Measurements from ENCODE around the gene CRIM1. TPM values are rescaled to one million over a fixed set of nuclear protein-coding genes. Genes with fewer than 3 reads are reported as not detected.

CRIM1 gene
- total and polyA plus RNA-seq, 3 experiments from 2014 or later, result 2.5 to 11.1 (median 10.7) TPM

DNA sequence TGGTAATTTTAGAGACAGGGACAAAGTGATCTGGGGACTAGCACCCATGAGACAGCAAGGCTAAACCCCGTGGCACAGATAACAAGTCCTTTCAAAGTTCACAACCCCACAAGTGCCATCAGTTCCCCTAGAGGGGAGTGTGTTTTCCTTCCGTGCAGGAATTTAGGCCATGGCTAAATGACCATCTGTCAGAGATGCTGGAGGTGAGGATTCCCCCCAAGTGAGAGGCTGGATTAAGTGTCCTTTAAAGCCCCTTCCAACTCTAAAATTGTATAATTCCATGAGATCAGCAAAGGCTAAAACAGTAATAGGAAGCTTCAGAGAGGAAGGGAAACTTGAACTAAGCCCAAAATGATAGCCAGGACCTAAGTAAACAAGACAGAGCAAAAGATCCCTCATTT lies 233.7 kb downstream of the CRIM1 start:
- Mint-ChIP-seq H3K27ac (peak overlapping the region in 2 of 8 donors; percentile 34 to 92), H3K4me1 (peaks cover 28 to 41% (median 33%) of the 10 kb centered on the region in 3 donors), H3K4me3 (no peak overlapping the region), H3K27me3 (no peaks in the 10 kb centered on the region), H3K36me3 (peaks cover 7 to 50% (median 15%) of the 10 kb centered on the region in 3 donors), H3K9me3 (no peaks in the 10 kb centered on the region)
- ChIA-PET POLR2A (no interaction called here), CTCF (no interaction called here)
- no peaks in the 10 kb centered on the region for H3K27me3 ChIP-seq (ENCODE audit: insufficient read depth, low read length, poor library complexity, severe bottlenecking)
- peaks cover 6% of the 10 kb centered on the region for H3K36me3 ChIP-seq (ENCODE audit: insufficient read depth, low read length)
- H3K9me3 ChIP-seq (ENCODE audit: low read length), result no peaks in the 10 kb centered on the region
- no peaks in the 10 kb centered on the region for H3K4me1 ChIP-seq (ENCODE audit: insufficient read depth, low read length)
- no peak for DNase-seq
- H3K27ac ChIP-seq (ENCODE audit: low read depth, low read length), result no peak overlapping the region
- no peak overlapping the region for H3K4me3 ChIP-seq (ENCODE audit: low read length)

DNA sequence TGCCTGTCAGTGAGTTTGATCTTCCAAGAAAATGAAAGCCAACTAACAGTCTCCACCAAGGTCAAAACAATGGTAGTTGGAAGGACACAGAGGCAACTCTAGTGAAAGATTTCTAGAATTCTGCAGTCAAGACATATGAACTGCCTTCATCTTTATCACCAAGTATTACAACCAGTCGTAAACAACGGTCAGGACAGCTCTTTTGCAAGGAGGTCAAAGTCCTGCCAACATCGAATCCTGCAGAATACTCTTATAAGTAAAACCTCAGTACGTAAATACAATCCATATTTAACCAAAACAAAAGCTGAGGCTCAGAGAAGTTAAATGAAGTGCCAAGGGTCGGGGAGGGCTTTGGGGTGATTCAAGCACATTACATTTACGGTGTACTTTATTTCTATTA lies 239.3 kb downstream of the CRIM1 start:
- H3K36me3 ChIP-seq (ENCODE audit: insufficient read depth, low read length), result peaks cover 6% of the 10 kb centered on the region
- no peaks in the 10 kb centered on the region for H3K9me3 ChIP-seq (ENCODE audit: low read length)
- H3K27me3 ChIP-seq (ENCODE audit: insufficient read depth, low read length, poor library complexity, severe bottlenecking), result no peaks in the 10 kb centered on the region
- peaks cover 12% of the 10 kb centered on the region for H3K4me1 ChIP-seq (ENCODE audit: insufficient read depth, low read length)
- CTCF ChIA-PET, result no interaction called here
- peaks cover 2 to 17% (median 3%) of the 10 kb centered on the region in 3 donors for H3K36me3 Mint-ChIP-seq
- no peak overlapping the region for H3K27ac Mint-ChIP-seq
- H3K9me3 Mint-ChIP-seq, result no peaks in the 10 kb centered on the region
- H3K4me3 ChIP-seq (ENCODE audit: low read length), result no peak overlapping the region
- peak overlapping the region in 1 of 7 donors; percentile 20 for H3K4me3 Mint-ChIP-seq
- peaks cover 55 to 64% (median 58%) of the 10 kb centered on the region in 3 donors for H3K4me1 Mint-ChIP-seq
- no peaks in the 10 kb centered on the region for H3K27me3 Mint-ChIP-seq
- no peak overlapping the region for H3K27ac ChIP-seq (ENCODE audit: low read depth, low read length)
- POLR2A ChIA-PET, result no interaction called here
- DNase-seq, result no peak

DNA sequence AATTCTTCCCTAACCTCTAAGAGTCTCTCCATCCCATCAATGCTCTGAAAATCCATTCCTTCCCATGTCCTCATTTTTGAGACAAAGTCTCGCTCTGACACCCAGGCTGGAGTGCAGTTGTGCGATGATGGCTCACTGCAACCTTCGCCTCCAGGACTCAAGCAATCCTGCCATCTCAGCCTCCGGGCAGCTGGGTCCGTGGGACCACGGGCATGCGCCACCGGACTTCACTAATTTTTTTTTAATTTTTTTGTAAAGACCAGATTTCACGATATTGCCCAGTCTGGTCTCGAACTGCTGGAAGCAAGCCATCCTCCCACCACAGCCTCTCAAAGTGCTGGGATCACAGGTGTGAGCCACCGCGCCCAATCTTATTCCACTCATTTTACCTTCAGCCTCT lies 240.8 kb downstream of the CRIM1 start:
- H3K9me3 ChIP-seq (ENCODE audit: low read length), result no peaks in the 10 kb centered on the region
- H3K36me3 ChIP-seq (ENCODE audit: insufficient read depth, low read length), result no peaks in the 10 kb centered on the region
- H3K4me1 ChIP-seq (ENCODE audit: insufficient read depth, low read length), result peaks cover 12% of the 10 kb centered on the region
- no peaks in the 10 kb centered on the region for H3K9me3 Mint-ChIP-seq
- ChIA-PET CTCF (no interaction called here), POLR2A (no interaction called here)
- peak overlapping the region in 1 of 8 donors; percentile 89 for H3K27ac Mint-ChIP-seq
- DNase-seq, result no peak
- H3K27ac ChIP-seq (ENCODE audit: low read depth, low read length), result no peak overlapping the region
- no peaks in the 10 kb centered on the region for H3K27me3 Mint-ChIP-seq
- peaks cover 49 to 56% (median 50%) of the 10 kb centered on the region in 3 donors for H3K4me1 Mint-ChIP-seq
- H3K36me3 Mint-ChIP-seq, result peaks cover 0 to 5% (median 3%) of the 10 kb centered on the region in 3 donors
- H3K4me3 Mint-ChIP-seq, result peak overlapping the region; percentile 87 to 98 (median 95)
- no peaks in the 10 kb centered on the region for H3K27me3 ChIP-seq (ENCODE audit: insufficient read depth, low read length, poor library complexity, severe bottlenecking)
- no peak overlapping the region for H3K4me3 ChIP-seq (ENCODE audit: low read length)

DNA sequence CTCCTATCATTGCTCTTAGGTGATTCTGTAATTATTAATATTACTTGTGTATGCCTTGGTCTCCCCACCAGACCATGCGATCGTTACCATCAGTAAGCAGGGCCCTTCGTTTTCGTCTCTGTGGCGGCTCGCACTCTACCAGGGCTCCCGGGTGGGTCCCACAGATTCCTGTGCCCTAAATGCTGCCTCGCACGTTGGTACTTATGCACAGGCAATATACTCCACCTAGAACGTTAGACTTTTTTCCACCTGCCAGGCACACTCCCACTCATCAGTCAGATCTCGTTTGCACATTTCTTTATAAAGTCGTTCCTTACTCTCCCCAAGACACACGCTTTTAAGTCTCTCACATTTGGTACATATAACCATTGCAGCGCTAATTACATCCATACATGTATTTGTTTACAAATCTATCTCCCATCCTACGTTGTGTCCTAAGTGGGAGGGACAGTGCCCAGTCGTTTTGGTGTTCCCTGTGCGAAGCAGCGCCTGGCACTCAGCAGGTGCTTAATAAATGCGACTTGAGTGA lies 241.5 kb downstream of the CRIM1 start:
- Histone ChIP-seq H3K27me3 (ENCODE audit: insufficient read depth, low read length, poor library complexity, severe bottlenecking) (no peaks in the 10 kb centered on the region), H3K4me1 (ENCODE audit: insufficient read depth, low read length) (peaks cover 12% of the 10 kb centered on the region), H3K4me3 (ENCODE audit: low read length) (peak overlapping the region; percentile 59), H3K27ac (ENCODE audit: low read depth, low read length) (peak overlapping the region; percentile 38), H3K9me3 (ENCODE audit: low read length) (no peaks in the 10 kb centered on the region), H3K36me3 (ENCODE audit: insufficient read depth, low read length) (no peaks in the 10 kb centered on the region)
- DNase-seq, result no peak
- Mint-ChIP-seq H3K36me3 (peaks cover 0 to 5% (median 3%) of the 10 kb centered on the region in 3 donors), H3K9me3 (no peaks in the 10 kb centered on the region), H3K4me1 (peaks cover 42 to 51% (median 44%) of the 10 kb centered on the region in 3 donors), H3K27me3 (no peaks in the 10 kb centered on the region), H3K27ac (peak overlapping the region in 6 of 8 donors; percentile 59 to 89 (median 86)), H3K4me3 (peak overlapping the region; percentile 87 to 98 (median 95))
- ChIA-PET CTCF (no interaction called here), POLR2A (no interaction called here)

DNA sequence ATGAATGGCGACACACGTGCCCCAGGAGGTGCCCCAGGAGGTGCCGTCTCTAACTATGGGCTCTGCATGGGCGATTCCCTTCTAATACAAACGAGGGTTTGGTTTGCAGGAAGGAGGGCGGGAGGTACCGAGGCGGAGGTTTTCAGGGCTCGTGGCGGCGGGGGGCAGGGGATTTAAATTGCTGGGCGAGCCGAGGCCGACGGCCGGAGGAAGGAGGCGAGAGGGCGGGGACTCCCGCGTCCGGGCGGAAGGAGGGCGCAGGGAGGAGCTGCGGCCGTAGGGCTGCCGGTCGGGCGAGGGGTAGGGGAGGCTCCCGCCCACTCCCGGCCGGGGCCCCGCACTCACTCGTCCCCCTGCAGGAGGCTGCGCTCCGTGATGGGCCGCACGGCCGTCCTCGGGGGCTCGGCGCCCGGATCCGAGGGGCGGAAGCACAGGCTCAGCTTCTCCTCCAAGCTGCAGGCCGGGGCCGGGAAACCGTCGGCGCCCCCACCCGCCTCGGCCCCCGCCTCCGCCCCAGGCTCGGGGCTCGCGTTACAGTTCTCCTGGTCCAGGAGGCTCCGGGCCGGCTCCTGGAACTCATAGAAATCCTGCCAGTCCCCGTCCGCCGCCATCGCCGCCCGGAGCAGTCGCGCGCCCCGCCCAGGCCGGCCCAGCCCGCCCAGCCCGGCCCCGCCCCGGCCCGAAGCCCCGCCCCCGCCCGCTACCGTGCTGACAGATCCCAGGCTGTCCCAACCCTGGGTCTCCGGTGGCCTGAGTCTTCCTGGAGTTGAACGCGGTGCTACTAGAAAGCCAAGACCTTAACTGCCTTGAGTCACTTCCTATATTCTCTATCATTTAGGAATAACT lies 242.2 kb downstream of the CRIM1 start, which contains the start of gene FEZ2:
TSS of gene FEZ2 (minus strand) at position 637 of the 846 bp plus-strand sequence. CDS start at position 611, 26 bp downstream.
- Mint-ChIP-seq H3K4me1 (peaks cover 41 to 48% (median 41%) of the 10 kb centered on the region in 3 donors), H3K36me3 (peaks cover 0 to 5% (median 3%) of the 10 kb centered on the region in 3 donors), H3K27me3 (no peaks in the 10 kb centered on the region), H3K9me3 (no peaks in the 10 kb centered on the region), H3K27ac (peak within 1 kb of the TSS in 7 of 8 donors; percentile 59 to 92 (median 86)), H3K4me3 (peak within 1 kb of the TSS; percentile 87 to 98 (median 95))
- no peaks in the 10 kb centered on the region for H3K36me3 ChIP-seq (ENCODE audit: insufficient read depth, low read length)
- H3K27ac ChIP-seq (ENCODE audit: low read depth, low read length), result peak within 1 kb of the TSS; percentile 38
- CTCF ChIA-PET, result no interaction called here
- H3K4me1 ChIP-seq (ENCODE audit: insufficient read depth, low read length), result peaks cover 12% of the 10 kb centered on the region
- POLR2A ChIA-PET, result no interaction called here
- H3K9me3 ChIP-seq (ENCODE audit: low read length), result no peaks in the 10 kb centered on the region
- H3K4me3 ChIP-seq (ENCODE audit: low read length), result peak within 1 kb of the TSS; percentile 59
- no peaks in the 10 kb centered on the region for H3K27me3 ChIP-seq (ENCODE audit: insufficient read depth, low read length, poor library complexity, severe bottlenecking)
- peak; percentile 49 to 68 (median 53) for DNase-seq

Other genes starting within 250 kb of the CRIM1 start
- gene FEZ2, start 242.4 kb downstream of the CRIM1 start, total RNA-seq, result 1 to 10 TPM; 6.9 to 8.1 TPM
- 3.1 TPM for gene FEZ2, start 242.4 kb downstream of the CRIM1 start, polyA plus RNA-seq